PC-9 (cell line): Measurements from ENCODE around the gene CLDN9.

ENCODE experiments used
- CTCF ChIP-seq: fragments of 200-600 bp; sonication (generic); conservative IDR thresholded peaks from 2 replicates; pipeline ENCODE4 v1.6.1; 2017; ENCODE audit warnings: mixed run types, antibody characterized with exemption, mild to moderate bottlenecking, moderate library complexity
- EZH2 ChIP-seq: fragments of 200-600 bp; sonication (generic); IDR thresholded peaks from 2 replicates; pipeline ENCODE4 v1.8.0; 2017; ENCODE audit warnings: antibody characterized with exemption, low read depth

GRCh38 chr16:3014971-3015370, 2.2 kb downstream of the CLDN9 start:
- TF ChIP-seq CTCF (no peak), EZH2 (no peak)
